GM21576 (cell line): ENCODE measurements around the gene AGTRAP.

Experiments
- ATAC-seq: cut with Tn5 transposase; IDR thresholded peaks from one replicate; pipeline ENCODE4 v1.9.1; 2021; ENCODE audit warnings: mild to moderate bottlenecking, moderate library complexity; ENCODE audit not compliant: unreplicated experiment

Gene AGTRAP

DNA sequence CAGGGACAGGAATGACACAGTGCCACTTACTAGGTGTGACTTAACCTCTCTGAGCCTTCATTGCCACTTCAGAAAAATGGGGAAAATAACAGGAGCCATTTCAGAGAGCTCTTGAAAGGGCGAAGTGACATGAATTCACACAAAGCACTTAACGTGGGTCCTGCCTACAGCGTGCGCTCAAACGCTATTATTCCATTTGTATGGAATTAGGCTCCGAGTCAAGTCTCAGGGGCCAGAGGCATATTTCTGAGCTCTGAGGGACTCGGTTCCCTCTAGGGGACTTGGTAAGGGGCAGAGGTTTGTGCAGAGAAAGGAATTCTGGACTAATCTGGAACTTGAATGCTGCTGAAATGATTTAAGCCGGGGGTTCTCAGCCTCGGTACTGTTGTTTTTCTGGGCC lies 30.3 kb upstream of the AGTRAP start:
- no peak for ATAC-seq

DNA sequence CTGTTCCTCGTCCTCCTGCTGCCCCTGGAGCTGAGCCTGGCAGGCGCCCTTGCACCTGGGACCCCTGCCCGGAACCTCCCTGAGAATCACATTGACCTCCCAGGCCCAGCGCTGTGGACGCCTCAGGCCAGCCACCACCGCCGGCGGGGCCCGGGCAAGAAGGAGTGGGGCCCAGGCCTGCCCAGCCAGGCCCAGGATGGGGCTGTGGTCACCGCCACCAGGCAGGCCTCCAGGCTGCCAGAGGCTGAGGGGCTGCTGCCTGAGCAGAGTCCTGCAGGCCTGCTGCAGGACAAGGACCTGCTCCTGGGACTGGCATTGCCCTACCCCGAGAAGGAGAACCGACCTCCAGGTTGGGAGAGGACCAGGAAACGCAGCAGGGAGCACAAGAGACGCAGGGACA lies 29.6 kb upstream of the AGTRAP start:
- ATAC-seq = no peak

- no peak for ATAC-seq
These were observed 28.2 kb upstream of the AGTRAP start for GRCh38 chr1:11707621-11708276.

DNA sequence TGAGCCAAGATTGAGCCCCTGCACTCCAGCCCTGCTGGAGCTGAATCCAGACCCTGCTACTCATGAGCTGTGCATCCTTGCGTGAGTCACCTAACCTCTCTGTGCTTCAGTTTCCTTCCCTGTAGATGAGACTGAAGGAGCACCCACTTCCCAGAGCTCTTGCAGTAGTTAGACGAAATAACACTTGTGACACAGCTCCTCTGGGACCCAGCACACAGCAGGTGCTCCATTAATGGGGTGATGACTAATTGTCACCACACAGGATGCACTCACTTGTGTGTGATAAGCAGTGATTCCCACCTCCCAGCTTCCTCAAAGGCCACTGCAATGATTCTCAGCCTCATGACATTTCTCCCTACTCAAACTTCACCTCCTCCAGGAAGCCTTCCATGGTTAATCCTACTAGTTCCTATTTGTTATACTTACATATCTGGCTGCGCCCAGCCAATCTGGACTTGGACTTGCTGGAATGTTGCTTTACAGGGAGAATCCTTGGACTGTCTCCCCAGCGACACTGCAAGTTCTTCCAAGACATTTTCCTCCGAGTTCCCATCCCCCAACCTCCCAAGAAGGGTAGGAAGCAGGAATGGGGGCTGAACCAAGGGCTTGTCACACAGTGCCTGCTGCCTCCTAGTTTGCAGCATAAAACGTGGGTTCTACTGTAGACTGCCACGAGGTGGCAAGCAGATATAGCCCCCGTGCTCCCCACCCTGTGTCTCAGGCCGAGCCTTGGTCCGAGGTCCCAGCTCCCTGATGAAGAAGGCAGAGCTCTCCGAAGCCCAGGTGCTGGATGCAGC lies 27.2 kb upstream of the AGTRAP start:
- no peak for ATAC-seq

DNA sequence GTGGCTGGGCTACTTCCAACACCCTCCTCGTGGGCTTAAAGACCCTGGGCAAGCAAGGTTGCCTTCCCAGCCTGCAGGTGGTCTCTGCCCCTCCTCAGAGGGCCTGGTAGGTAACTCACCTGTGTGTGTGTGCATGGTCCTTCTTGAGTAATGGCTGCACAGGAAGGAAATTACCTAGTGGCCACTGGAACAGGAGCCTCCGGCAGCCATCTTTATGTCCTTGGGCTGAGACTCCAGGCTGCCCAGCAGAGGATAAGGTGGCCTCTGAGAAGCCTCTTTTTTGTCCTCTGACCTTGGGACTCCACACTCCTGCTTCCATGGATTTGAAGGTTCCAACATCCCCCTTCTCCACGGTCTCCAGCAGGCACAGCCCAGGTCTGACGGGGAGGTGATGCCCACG lies 24.4 kb upstream of the AGTRAP start:
- no peak for ATAC-seq

DNA sequence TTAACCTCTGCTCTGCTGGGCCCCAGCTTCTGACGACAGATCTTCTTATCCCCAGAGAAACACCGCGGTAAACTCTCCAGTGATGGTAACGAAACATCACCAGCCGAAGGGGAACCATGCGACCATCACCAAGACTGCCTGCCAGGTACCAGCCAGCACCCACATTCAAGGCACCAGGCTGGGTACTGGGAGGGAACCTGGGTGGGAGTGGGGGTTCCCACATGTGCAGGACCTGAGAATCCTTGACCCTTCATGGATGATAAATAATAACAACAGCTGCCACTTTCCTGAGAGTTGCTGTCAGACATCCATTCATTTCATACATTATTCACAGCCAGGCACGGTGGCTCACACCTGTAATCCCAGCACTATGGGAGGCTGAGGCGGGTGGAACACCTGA lies 23.7 kb upstream of the AGTRAP start:
- no peak for ATAC-seq

- no peak for ATAC-seq
These were observed 22.8 kb upstream of the AGTRAP start for GRCh38 chr1:11713095-11713494.

DNA sequence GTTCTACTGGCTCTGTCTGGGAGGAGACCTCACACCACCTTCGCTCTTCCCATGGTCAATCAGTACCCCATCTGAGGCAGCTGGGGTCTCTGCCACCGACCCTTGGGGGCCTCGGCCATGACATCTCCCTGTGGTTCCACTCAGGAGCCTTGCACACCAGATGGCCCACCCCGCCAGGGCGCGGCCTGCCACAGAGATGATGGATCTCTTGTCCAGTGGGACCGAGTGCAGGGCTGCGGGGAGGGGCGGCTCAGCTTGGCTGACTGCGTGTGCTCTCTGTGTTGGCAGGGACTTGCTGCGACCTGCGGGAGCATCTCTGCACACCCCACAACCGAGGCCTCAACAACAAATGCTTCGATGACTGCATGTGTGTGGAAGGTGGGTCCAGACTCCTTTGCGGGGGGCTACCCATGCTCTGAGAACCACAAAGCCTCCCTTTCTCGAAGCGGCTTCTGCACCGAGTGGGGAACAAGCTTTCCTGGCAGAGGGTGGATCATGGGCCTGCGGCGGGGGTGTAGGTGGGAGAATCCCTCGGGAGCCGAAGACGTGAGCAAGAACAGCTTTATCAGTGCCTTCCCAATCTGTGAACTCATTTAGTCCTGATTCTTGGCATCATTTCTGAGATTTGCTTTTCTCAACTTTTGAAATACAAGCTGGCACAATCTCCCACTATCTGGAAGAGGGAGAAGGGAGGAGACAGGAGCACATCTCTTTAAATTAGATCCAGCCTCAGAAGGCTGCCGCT lies 20.9 kb upstream of the AGTRAP start:
- ATAC-seq = no peak

- peak; percentile 55 for ATAC-seq
These were observed 16.5 kb upstream of the AGTRAP start for GRCh38 chr1:11719313-11720032.

GRCh38 chr1:11720033-11720376 lies 15.9 kb upstream of the AGTRAP start:
- no peak for ATAC-seq

GRCh38 chr1:11720525-11720924 lies 15.4 kb upstream of the AGTRAP start:
- no peak for ATAC-seq

GRCh38 chr1:11721311-11721710 lies 14.6 kb upstream of the AGTRAP start:
- ATAC-seq = no peak

GRCh38 chr1:11722538-11722937 lies 13.4 kb upstream of the AGTRAP start:
- no peak for ATAC-seq

- ATAC-seq = no peak
These were observed 10.3 kb upstream of the AGTRAP start for GRCh38 chr1:11725616-11726015.

DNA sequence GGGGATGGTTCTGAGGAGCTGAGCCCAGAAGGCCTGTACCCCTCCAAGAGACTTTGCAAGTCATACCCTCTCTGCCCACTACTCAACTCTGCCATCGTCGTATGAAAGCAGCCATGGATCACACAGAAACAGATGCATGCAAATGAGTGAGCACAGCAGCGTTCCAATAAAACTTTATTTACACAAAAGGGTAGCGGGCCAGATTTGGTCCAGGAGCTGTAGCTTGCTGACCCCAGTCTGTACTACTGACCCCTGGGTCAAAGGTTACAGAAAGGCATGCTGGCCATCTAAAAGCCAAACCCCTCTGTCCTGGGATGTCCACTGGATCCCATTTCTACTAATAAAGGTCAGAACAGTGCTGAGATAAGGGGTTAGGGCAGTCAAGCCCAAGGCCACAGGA lies 8.8 kb upstream of the AGTRAP start:
- no peak for ATAC-seq

DNA sequence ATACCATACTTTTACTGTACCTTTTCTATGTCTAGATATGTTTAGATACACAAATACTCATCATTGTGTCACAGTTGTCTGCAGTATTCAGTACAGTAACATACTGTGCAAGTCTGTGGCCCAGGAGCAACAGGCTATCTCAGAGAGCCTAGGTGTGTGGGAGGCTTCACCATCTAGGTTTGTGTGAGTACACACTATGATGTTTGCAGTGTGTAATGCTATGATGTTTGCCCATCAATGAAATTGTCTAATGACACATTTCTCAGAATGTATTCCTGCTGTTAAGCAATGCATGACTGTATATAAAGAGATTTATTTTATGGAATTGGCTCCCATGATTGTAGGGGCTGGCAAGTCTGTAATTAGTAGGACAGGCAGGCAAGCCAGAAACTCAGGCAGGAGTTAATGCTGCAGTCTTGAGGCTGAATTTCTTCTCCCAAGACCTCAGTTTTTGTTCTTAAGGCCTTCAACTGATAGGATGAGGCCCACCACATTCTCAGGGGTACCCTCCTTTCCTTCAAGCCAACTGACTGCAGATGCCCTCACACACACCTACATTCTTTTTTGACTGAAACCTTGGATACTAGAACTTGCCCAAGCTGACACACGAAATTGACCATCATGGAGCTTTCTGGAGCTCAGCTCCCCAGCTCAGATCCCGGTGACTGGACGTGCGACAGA lies 7.7 kb upstream of the AGTRAP start:
- no peak for ATAC-seq

DNA sequence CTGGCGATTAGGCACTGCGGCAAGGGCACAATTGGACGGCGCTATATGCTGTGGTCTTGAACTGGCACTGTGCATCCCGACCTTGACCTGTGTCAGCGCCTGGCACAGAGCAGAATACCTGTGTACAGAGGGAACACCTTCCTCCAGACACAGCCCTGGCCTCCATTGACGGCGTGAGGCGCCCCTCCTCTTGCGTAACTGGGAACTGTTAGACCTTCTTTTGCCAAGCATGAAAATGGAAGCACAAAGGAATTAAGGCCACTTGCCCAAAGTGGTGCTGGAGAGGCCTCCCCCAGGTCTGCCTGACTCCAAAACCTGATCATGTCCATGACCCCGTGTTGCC lies 6.8 kb upstream of the AGTRAP start:
- no peak for ATAC-seq

DNA sequence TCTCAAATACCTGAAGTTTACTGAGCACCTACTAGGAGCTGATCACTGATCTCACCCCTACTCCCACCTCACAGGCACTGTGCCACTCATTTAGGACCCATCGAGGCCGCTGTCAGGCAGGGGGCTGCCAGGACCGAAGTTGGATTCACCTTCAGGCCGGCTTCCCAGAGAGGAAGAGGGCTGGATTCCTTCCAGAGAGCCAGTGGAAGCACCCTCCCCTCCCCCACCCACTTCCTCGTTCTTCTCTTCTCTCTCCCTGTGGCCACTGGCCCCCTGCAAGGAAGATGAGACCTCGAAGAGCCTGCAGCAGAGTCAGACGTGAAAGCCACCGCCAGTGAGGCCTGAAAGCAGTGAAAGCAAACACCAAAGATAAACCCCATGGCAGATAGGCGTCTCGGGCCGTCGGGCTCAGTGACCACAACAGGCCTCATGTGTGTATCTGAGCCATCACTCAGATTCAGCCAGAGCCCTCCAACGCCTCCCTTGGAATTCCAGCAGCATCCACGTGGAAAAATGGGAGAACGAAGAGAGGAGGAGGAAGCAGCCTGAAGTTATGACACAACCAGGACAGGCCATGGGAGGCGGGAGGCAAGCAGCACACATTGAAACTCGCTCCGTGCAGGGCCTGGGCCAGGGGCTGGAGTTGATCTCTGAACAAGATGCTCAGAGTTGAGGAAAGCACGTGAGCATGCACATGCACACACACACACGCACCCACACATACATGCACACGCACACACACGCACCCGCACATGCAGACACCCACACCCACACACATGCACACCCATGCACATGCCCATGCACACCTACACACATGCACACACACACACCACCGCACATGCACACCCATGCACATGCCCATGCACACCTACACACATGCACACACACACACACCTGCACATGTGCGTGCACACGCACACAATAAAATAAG lies 6.2 kb upstream of the AGTRAP start:
- no peak for ATAC-seq

DNA sequence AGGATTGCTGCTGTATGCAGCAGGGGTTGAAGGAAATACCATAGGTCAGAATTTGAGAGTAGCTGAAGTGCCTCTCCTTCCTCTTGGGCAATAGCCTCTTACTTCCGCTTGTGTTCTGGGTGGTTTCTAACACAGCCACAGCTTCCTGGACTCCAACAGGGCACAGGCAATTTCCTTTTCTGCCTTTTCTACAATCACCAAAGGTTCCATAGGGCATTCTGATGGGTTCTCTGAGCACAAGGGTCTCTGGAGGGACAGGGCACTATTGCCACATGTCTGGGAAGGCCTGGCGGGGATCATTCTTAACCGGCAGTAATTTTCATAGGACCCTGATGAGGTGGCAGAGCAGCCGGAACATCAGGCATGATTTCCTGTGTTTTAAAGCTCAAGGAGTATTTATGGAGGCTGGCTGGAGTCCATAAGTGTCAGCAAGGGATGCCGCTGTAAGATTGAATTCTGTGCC lies 5.5 kb upstream of the AGTRAP start:
- ATAC-seq = no peak
